UCSD-AML1 (cell line): ENCODE results near the gene NFATC3.

ENCODE experiments used
- DNase-seq: peaks from one replicate; lab custom pipeline; 2025; ENCODE audit not compliant: unreplicated experiment; lab: John Stamatoyannopoulos, UW

NFATC3 gene

DNA sequence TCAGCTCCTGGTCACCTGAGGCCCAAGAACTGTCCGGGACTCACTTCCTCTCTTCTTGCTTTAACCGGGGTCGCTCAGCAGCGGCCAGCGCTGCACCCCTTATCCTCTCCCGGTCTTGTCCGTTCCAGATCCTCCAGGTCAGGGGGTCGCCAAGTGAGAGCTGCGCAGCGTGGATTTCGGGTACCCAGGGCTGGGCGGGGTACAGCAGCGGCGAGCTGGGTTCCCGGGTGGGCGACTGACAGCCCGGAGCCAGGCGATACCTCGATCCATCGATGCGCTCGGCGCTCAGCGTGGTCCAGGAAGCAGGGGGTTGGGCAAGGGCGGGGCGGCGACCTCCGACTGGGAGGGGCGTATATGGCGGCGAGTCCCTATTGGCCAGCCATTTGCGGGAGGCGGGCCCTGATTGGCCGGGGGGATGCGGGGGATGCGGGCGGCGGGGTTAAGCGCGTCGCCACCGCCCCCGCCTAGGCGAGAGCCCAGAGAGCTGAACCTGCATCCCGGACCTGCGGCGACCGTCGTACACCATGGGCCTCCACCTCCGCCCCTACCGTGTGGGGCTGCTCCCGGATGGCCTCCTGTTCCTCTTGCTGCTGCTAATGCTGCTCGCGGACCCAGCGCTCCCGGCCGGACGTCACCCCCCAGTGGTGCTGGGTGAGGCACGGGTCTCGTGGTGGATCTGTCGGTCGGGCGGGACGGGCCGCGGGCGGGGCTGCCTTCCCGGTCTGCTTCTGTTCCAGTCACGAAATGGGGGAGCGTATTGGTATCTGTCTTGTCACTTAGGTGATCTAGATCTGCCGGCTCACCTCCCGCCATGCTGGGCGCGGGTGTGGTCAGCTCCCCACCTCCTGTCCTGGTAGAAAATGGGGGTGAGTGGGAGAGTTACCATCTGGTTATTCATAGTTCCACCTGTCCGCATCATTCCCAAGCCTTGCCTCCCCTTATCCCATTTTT lies 160.0 kb downstream of the NFATC3 start, which contains the start of gene PLA2G15:
TSS of gene PLA2G15 (plus strand) at position 471 of the 951 bp plus-strand sequence. CDS start at position 525, 54 bp downstream.
- peak; percentile 93 for DNase-seq

DNA sequence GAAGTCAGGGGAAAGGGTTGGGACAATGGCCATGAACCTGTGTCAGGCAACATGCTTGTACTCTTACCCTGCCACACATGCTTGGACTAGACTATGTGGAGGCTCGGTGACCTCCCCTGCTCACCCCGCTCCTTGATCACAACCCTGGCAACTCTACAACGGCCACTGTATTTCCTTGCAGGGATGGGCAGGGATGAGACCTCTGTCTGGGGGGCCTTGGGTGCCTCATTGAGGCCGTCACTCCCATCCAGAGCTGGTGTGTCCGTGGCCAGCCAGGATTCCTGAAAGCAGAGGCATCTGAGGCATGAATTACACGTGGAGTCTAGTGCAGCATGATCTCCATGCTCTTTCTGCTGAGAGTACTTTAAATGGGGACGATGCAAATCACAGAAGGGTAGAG lies 161.0 kb downstream of the NFATC3 start:
- no peak for DNase-seq

DNA sequence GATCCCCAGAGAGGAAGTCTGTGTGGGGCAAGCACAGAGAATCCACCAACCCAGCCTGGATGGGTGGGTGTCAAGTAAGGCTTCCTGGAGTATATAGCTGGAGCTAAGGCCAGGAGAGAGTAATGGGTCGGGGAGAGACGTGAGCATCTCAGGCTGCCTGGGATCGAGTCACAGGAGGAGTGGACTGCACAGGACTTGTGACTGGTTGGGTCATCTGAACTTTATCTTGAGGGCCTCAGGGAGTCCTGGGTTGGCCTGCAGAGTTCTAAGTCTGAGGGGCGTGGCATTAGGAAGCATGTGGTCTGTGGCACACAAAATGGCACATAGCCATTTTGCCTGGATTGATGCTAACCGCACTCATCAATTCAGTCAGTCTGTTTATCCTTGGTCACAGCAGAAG lies 161.5 kb downstream of the NFATC3 start:
- DNase-seq: no peak

DNA sequence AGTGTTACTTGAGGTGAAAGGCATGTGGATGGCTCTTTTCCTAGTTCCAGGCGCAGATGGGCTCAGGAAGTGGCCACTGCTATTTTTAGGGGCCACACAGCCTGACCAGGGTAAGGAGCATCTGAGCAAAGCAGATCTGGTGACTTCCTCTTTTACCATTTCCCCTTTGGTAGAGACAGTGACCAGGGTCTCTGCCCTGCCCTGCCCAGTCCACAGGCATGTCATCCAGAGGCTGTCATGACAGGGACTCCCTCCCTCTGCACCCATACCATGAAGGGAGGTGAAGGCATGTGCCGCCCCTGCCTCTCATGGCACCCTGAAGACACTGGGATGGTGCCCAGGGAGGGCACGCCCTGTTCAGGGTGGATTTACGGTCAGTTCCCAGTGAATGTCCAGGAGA lies 162.2 kb downstream of the NFATC3 start:
- DNase-seq: peak; percentile 52

DNA sequence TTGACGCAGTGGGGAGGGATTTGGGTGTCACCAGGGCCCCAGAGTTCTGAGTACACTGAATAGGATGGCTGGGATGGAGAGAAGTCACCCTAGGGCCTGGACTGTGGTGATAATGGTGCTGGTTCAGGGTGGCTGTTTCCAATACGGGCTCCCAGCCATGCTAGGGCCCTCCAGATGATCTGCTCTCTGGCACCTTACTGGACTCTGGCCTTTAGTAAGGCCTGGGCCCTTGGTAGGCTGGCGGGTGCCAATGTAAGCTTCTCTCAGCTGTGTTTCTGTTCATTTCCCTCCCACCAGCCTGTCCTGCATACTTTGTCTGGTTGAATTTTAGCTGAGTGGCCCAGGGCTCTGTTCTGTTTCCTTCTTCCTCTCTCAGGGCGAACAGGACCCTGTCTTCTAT lies 162.8 kb downstream of the NFATC3 start:
- no peak for DNase-seq

DNA sequence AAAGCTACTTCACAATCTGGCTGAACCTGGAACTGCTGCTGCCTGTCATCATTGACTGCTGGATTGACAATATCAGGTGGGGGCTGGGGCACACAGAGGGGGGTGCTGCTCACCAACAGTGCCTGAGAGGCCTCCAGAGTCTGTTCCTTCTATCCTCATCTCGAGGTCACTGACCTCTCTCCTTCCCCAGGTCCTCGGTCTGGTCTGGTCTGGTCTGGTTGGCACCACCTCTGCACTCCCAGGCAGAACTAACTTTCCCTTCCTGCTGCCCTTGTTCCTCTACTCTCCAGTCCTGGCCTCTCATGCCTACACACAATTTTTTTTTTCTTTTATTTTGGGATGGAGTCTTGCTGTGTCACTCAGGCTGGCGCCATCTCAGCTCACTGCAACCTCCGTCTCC lies 164.2 kb downstream of the NFATC3 start:
- no peak for DNase-seq

DNA sequence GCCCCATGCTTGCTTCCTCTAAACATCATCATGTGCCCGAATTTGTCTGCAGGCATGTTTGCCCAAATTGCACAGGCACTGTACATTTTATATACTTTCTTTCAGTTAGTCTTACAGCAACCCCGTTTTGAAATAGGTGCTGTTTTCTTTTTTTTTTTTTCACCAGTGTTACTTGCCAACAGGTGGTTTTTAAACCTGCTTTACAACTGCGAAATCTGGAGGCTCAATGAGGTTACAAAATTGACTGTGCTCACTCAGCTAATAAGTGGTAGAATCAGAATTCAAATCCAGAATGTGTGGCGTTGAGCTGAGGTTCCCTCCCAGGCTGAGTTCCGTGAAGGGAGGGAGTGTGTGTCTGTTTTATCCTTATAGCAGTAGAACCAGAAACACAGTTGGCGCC lies 165.8 kb downstream of the NFATC3 start:
- DNase-seq: no peak

DNA sequence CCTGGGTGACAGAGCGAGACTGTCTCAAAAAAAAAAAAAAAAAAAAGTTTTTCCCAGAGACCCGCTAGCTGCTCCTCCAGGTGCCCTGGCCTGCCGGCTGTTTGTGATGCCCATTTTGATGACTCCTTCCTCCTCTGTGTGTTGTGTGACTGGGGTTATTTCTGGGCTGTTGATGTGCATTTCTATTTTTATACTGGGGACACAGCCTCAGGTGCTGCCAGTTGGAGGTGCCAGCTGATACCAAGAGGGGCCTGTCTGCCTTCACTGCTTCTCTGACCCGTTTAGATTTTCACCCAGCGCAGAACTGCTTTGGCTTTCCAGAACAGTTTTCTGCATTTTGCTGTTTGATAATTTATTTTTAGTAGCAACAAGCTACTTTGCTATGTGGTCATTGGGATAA lies 166.7 kb downstream of the NFATC3 start:
- no peak for DNase-seq

DNA sequence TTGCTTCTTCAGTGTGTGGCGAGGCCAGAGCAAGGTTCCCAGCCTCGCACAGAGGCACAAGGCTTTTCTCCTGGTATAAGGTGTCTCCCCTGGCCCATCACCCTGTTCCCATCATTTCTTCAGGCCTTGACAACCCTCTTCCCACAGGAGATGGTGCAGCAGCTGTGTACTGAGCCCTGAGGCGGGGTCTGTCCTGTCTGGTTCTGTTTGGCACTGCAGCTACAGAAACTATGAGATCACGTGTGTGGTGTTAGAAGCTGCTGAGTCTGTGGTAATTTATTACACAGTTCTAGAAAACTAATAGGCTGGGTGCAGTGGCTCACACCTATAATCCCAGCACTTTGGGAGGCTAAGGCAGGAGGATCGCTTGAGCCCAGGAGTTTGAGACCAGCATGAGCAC lies 167.2 kb downstream of the NFATC3 start:
- no peak for DNase-seq

DNA sequence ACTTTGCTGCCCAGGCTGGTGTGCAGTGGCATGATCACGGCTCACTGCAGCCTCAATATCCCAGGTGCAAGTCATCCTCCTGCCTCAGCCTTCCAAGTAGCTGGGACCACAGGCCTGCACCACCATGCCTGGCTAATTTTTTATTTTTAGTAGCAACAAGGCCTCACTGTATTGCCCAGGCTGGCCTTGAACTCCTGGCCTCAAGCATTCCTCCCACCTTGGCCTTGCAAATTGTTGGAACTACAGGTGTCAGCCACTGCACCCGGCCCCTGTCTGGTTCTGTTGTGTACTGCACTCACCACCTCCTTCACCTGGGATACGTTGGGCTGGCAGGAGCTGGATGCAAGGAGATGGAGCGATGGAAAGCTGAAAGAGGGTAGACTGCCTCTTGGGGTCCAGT lies 168.6 kb downstream of the NFATC3 start:
- no peak for DNase-seq

DNA sequence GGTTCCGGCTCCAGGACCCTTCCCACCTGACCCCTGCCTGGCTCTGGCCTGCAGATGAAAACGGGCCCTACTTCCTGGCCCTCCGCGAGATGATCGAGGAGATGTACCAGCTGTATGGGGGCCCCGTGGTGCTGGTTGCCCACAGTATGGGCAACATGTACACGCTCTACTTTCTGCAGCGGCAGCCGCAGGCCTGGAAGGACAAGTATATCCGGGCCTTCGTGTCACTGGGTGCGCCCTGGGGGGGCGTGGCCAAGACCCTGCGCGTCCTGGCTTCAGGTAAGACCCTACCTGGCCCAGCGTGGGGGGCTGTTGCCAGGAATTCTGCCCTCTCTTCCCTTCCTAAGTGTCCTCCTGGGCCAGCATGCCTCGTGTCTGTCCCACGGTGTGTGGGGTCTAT lies 170.5 kb downstream of the NFATC3 start:
- DNase-seq: no peak

DNA sequence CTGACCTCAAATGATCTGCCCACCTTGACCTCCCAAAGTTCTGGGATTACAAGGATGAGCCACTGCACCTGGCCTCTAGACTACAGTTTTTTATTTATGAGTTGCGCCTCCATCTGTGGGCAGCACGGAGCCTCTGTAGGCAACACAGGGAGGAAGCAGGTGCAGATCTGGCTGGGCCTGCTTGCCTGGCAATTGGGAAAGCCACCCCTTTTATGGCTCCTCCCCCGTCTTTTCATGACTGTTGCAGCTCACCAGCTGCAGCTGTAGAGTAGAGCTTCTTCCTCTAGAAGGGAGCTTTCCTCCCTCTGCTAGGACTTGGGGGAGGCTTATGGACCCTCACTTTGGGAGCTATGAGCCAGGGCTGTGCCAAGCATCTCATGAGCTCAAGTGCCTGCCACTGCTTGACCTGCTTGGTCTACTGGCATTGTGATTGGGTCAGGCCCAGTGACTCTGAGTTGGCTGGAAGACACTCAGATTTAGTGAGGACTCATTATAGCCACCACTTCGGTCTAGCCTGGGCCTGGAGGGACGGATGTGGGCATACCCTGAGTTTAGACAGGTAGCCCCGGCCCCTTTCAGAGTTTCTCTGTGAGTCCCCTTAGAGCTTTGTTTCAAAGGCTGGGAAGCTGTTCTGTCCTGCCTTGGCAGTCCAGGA lies 172.2 kb downstream of the NFATC3 start:
- peak; percentile 41 for DNase-seq

DNA sequence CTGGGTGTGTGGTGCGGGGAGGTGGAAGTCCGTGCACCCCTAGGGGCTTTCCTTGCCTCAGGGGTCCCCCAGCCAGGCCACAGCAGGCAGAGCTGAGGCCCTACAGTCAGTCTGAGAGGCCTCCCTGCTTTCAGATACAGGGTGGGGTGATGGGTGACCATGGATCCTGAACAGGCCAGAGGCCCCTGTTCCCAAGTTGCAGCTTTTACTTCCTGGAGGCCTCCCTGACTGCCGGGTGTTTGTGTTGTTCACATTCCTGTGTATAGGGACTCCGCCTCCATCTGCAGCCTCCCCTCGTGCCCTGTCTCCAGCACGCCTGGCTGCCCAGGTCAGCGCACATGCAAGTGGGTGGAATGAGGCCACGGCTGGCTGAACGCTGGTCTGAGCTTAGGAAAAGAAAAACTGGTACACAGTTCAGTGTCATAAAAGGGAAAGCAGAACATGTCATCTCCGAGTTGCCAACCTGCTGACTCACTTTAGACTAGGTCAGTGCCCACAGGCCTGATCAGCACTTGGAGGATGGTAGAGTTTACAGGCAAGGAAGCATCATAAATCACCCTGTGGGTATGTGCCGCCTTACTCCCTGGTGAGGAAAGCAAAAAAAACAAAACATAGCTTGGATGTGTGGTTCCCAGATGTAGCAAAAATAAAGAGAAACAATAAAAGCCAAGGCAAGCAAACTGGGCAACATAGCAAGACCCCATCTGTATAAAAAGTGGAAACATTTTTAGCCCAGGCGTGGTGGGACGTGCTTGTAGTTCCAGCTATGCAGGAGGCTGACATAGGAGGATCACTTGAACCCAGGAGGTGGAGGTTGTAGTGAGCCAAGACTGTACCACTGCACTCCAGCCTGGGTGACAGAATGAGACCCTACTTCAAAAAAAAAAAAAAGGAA lies 173.0 kb downstream of the NFATC3 start:
- DNase-seq: no peak

DNA sequence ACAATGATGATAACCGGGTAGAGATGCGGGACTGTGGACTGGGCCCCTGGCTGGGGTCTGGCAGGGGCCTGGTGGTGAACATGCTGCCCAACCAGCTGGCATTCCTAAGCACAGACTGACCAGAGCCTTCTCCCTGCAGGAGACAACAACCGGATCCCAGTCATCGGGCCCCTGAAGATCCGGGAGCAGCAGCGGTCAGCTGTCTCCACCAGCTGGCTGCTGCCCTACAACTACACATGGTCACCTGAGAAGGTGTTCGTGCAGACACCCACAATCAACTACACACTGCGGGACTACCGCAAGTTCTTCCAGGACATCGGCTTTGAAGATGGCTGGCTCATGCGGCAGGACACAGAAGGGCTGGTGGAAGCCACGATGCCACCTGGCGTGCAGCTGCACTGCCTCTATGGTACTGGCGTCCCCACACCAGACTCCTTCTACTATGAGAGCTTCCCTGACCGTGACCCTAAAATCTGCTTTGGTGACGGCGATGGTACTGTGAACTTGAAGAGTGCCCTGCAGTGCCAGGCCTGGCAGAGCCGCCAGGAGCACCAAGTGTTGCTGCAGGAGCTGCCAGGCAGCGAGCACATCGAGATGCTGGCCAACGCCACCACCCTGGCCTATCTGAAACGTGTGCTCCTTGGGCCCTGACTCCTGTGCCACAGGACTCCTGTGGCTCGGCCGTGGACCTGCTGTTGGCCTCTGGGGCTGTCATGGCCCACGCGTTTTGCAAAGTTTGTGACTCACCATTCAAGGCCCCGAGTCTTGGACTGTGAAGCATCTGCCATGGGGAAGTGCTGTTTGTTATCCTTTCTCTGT lies 174.0 kb downstream of the NFATC3 start:
- no peak for DNase-seq

DNA sequence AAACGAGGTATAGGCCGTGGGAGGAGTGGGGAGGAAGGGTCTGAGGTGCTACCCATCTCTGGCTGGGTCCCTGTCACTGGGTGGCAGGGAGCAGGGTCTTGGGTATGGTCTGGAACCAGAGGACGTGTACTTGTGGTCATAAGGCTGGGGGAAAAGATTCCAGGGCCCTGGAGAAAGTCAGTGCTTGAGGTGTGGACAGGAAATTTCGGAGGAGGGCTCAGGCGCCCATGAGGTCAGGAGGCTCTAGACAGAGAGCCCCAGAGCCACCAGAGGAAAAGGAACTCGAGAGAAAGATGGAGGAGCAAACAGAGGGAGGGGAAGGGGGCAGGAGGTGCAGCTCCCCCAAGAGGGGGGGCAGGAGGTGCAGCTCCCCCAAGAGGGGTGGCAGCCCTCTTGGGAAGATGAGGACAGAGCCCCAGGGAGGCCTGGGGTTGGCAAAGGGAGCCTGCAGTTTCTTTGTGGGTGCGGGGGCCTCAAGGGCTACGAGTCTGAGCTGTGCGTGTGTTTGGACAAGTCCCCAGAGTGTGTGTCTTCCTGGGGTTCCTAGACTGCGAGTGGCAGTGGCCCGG lies 178.5 kb downstream of the NFATC3 start:
- DNase-seq: no peak

DNA sequence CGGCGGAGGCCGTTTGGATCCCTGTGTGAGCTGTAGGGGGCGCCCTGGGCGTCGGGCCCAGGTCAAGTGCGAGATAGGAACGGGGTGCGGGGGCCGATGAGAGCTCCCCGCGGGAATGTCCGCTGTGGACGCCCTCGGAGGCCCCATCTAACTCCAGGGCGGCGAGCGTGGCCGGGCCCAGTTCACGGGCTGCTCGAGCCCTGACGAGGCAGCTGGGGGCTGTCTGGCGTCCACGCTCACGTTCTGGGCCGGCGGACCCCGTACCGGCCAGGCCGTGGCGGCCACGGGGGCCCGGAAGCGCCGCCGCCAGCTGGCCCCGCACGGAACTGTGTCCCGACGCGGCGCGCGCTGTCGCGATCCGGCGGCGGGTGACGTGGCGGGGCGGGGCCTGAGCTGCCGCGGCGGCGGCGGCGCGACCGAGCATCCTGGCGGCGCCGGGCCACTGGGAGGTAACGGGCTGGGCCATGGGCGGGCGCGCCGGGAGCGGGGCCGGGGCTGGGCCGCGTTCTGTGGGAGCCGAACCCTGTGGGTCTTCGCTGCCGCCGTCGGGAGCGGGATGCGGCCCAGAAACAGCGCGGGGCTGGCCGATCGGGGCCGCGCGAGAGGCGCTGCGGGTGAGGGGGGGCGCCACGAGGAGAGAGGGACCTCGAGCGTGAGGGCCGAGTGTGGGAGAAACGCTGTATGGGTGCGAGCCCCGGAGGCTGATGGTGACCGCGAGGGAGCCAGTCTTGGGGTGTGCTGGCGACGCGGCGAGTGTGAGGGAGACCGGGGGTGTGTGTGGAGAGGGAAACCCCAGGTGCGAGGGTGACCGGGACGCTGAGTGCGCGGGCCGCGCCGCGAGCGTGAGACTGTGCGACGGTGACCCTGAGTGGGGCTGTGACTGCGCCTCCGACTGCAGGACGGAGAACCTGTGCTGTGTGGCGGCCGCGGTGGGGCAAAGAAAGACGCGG lies 179.2 kb downstream of the NFATC3 start, which contains the start of gene SLC7A6:
TSS of gene SLC7A6 (plus strand) at position 399 of the 950 bp plus-strand sequence. CDS start 10,201 bp downstream, outside the sequence.
- DNase-seq: peak; percentile 90

DNA sequence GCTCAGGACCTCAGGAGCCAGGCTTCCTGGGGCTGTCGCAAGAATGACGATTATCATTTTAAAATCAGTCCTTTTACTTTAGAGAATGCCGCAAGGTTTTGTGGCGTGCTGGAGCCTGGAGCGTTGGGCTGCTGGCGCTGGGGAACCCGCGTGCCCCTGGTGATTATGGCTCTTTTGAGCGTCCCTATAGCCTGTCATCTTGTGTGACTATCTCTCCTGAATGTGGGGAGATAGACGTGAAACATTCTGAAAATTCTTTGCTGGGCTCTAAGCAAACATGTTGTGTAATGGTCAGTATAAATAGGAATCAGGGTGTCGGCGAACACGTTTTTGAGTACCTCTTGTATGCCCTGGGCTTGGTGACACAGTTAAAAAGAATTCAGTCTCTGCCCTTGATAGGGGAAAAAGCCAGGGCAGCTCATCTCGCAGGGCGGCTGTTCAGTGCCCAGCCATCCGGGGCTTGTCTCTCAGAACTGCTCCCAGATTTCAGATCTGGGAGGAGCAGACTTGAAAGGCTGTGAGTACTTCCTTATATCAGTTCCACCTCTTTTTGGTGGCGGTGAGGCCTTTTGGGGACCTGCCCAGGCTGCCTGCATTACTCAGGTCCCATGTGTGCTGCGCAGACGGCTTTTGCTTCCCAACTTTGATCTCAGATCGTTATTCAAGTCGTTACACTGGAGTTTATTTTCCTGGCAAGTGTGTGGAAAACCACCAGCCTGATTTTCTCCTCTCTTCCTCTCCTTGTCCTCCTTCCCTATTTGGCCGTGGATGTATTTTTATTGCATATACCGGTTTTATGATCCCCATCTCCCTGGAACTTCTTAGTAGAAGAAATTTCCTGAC lies 180.1 kb downstream of the NFATC3 start:
- peak; percentile 41 for DNase-seq
